ENCODE results near the gene KCNH1. TPM values are rescaled to one million over a fixed set of nuclear protein-coding genes. Genes with fewer than 3 reads are reported as not detected.

Gene KCNH1
- total RNA-seq, 5 donors from 2014 or later (not counting 1 experiment from before 2014, with no cell fraction given), result not detected

DNA sequence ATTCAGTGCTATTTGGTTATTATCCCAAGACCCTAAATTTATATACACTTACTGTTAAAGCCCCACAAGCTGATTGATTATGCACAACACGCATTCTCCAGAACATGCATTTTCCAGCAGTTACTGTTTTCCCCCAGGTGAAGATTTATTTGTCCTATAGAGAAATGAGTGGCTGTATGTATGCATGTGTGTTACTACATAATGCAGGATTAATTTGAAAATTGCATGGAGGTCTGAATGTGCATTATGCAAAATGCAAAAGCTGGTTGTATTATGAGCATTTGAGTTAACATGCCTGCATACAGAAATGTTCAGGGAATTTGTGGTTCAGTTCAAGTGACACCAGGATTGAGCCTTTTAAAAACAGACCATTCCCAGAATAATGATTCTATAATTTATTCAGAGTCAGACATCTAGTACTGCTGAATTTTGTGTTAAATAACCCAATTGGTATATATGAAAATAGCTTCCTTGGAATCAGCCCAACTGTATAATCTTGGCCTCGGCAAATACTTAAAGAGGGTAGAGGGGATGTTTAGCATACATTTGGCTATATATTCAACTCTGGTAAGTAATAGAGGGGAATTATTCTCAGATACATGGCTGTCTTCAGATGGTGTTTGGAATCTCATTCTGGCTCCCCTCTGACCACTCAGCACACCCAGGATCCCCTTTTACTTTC lies 485.2 kb downstream of the KCNH1 start:
- ChIA-PET POLR2A (no interaction called here), CTCF (no interaction called here)
- peaks cover 7 to 14% (median 10%) of the 10 kb centered on the region in 3 donors for H3K4me1 Mint-ChIP-seq
- Histone ChIP-seq H3K27me3 (replicated peaks in 1 of 2; ENCODE audit: control insufficient read depth in 2 of 2, extremely low read depth in 1 of 2, insufficient read depth in 2 of 2, low read length in 1 of 2) (no peaks in the 10 kb centered on the region), H3K36me3 (ENCODE audit: control insufficient read depth in 2 of 2, extremely low read depth in 1 of 2, insufficient read depth in 1 of 2, low read length in 1 of 2) (no peaks in the 10 kb centered on the region), H3K4me3 (ENCODE audit: control insufficient read depth in 1 of 2, extremely low read depth in 1 of 2, low read length in 1 of 2) (no peak overlapping the region), H3K9me3 (no peaks in the 10 kb centered on the region), H3K27ac (ENCODE audit: low read length) (no peak overlapping the region), H3K4me1 (ENCODE audit: control insufficient read depth in 1 of 2, extremely low read depth in 1 of 2, insufficient read depth in 2 of 2, low read length in 2 of 2) (no peaks in the 10 kb centered on the region)
- no peaks in the 10 kb centered on the region for H3K36me3 Mint-ChIP-seq
- no peak overlapping the region for H3K27ac Mint-ChIP-seq
- no peak for ATAC-seq (replicated peaks in 1 of 4)
- peaks cover 0 to 2% (median 0%) of the 10 kb centered on the region in 3 donors for H3K9me3 Mint-ChIP-seq
- H3K4me3 Mint-ChIP-seq, result no peak overlapping the region
- DNase-seq, result no peak
- WGBS (ENCODE audit: insufficient coverage), result no CpG with 5 or more reads among the region's 2 CpGs
- no peaks in the 10 kb centered on the region for H3K27me3 Mint-ChIP-seq

DNA sequence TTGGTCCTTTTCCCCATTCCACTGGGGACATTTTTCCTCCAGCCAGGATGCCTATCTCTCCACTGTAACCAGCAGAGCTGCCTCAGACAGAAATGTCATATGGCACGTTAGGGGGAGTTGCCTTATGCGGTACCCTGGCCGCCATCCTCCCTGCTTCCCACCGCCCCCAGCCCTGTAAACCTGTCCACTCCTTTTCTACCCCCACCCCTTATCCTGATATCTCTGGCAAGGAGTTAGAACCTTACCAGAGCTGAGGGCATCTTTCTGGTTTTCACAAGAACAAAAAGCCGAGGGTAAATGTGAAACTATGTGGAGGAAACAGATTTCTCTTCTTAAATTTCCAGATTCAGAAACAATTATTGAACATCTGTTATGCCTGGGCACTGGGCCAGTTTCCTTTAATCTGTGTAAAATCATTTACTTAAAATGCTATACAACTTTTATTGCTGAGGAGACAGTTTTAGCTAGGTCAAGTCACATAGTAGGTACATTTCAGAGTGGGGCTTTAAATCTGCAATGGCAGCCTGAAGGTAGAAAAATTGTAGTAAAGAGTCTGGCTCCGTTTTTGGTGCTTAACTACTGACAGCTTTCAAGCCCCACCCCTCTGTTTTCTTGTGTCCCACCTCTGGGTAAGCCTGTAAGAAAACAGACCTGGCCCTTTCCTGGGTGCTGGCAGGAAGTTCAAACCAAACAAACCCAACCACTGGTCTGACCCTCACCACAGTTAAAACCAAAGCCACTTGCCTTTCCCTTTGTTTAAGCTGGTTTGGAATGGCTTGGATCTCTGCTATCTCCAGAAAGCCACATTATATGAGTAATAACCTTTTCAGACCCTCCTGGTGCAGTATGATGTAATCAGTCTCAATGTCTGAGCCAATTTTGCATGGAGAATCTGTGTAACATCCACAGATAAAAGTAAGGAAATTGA lies 486.3 kb downstream of the KCNH1 start:
- H3K36me3 Mint-ChIP-seq, result no peaks in the 10 kb centered on the region
- ATAC-seq (replicated peaks in 1 of 4) (no peak), DNase-seq (no peak)
- peaks cover 7 to 14% (median 10%) of the 10 kb centered on the region in 3 donors for H3K4me1 Mint-ChIP-seq
- no peaks in the 10 kb centered on the region for H3K9me3 Mint-ChIP-seq
- H3K27me3 Mint-ChIP-seq, result no peaks in the 10 kb centered on the region
- Histone ChIP-seq H3K36me3 (ENCODE audit: control insufficient read depth in 2 of 2, extremely low read depth in 1 of 2, insufficient read depth in 1 of 2, low read length in 1 of 2) (no peaks in the 10 kb centered on the region), H3K4me1 (ENCODE audit: control insufficient read depth in 1 of 2, extremely low read depth in 1 of 2, insufficient read depth in 2 of 2, low read length in 2 of 2) (no peaks in the 10 kb centered on the region), H3K4me3 (ENCODE audit: control insufficient read depth in 1 of 2, extremely low read depth in 1 of 2, low read length in 1 of 2) (no peak overlapping the region), H3K9me3 (no peaks in the 10 kb centered on the region), H3K27ac (ENCODE audit: low read length) (no peak overlapping the region), H3K27me3 (replicated peaks in 1 of 2; ENCODE audit: control insufficient read depth in 2 of 2, extremely low read depth in 1 of 2, insufficient read depth in 2 of 2, low read length in 1 of 2) (no peaks in the 10 kb centered on the region)
- WGBS (ENCODE audit: insufficient coverage), result 60% methylated on average over 1 of the region's 6 CpGs
- no peak overlapping the region for H3K4me3 Mint-ChIP-seq
- POLR2A ChIA-PET, result no interaction called here
- no peak overlapping the region for H3K27ac Mint-ChIP-seq
- CTCF ChIA-PET, result no interaction called here

- CTCF ChIA-PET, result no interaction called here
- Mint-ChIP-seq H3K27ac (no peak overlapping the region), H3K4me1 (peaks cover 7 to 14% (median 10%) of the 10 kb centered on the region in 3 donors), H3K4me3 (no peak overlapping the region), H3K27me3 (no peaks in the 10 kb centered on the region), H3K9me3 (no peaks in the 10 kb centered on the region), H3K36me3 (no peaks in the 10 kb centered on the region)
- H3K9me3 ChIP-seq, result no peaks in the 10 kb centered on the region
- H3K27me3 ChIP-seq (replicated peaks in 1 of 2; ENCODE audit: control insufficient read depth in 2 of 2, extremely low read depth in 1 of 2, insufficient read depth in 2 of 2, low read length in 1 of 2), result no peaks in the 10 kb centered on the region
- POLR2A ChIA-PET, result no interaction called here
- 100% methylated on average over 1 of the region's 2 CpGs for WGBS (ENCODE audit: insufficient coverage)
- no peaks in the 10 kb centered on the region for H3K4me1 ChIP-seq (ENCODE audit: control insufficient read depth in 1 of 2, extremely low read depth in 1 of 2, insufficient read depth in 2 of 2, low read length in 2 of 2)
- no peak overlapping the region for H3K27ac ChIP-seq (ENCODE audit: low read length)
- no peak for DNase-seq
- H3K36me3 ChIP-seq (ENCODE audit: control insufficient read depth in 2 of 2, extremely low read depth in 1 of 2, insufficient read depth in 1 of 2, low read length in 1 of 2), result no peaks in the 10 kb centered on the region
- no peak for ATAC-seq (replicated peaks in 1 of 4)
- H3K4me3 ChIP-seq (ENCODE audit: control insufficient read depth in 1 of 2, extremely low read depth in 1 of 2, low read length in 1 of 2), result no peak overlapping the region
These were observed 487.7 kb downstream of the KCNH1 start for GRCh38 chr1:210646258-210646616.

DNA sequence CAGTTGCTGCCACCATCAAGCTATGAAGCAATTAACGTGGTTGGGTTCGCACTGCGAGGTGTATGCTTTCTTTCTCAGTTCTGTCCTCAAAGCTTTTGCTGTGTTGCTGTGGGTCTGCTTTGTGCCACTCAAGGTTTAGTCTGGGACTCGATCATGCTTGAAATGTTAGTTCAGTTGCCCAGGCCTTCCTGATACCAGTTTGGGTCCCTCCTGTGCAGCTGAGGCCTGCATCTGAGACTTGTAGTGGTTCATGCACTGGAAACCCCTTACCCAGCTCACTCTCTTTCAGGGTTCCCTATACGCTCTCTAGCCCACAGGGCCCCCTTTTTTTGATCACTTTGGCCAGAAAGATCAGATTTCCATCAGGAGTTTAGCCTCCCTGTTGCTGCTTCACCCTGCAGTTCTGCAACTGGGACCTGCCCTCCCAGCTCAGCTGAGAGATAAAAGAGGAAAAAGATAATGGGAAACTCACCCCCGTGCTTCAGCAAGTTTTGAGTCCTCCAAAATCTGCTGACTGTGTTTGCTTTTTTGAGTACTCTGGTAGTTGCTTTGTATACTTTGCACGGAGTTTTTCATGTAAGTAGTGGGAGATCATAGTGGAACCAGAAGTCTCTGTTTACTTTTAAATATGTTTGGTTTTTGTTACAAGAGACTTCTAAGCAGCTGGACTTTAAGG lies 488.2 kb downstream of the KCNH1 start:
- DNase-seq (no peak), ATAC-seq (replicated peaks in 1 of 4) (no peak)
- H3K4me1 ChIP-seq (ENCODE audit: control insufficient read depth in 1 of 2, extremely low read depth in 1 of 2, insufficient read depth in 2 of 2, low read length in 2 of 2), result no peaks in the 10 kb centered on the region
- ChIA-PET POLR2A (no interaction called here), CTCF (no interaction called here)
- H3K4me1 Mint-ChIP-seq, result peaks cover 7 to 14% (median 10%) of the 10 kb centered on the region in 3 donors
- H3K4me3 Mint-ChIP-seq, result no peak overlapping the region
- H3K27me3 Mint-ChIP-seq, result no peaks in the 10 kb centered on the region
- no peaks in the 10 kb centered on the region for H3K27me3 ChIP-seq (replicated peaks in 1 of 2; ENCODE audit: control insufficient read depth in 2 of 2, extremely low read depth in 1 of 2, insufficient read depth in 2 of 2, low read length in 1 of 2)
- 90% methylated on average over 5 of the region's 7 CpGs for WGBS (ENCODE audit: insufficient coverage)
- no peaks in the 10 kb centered on the region for H3K9me3 ChIP-seq
- H3K27ac ChIP-seq (ENCODE audit: low read length), result no peak overlapping the region
- no peaks in the 10 kb centered on the region for H3K36me3 ChIP-seq (ENCODE audit: control insufficient read depth in 2 of 2, extremely low read depth in 1 of 2, insufficient read depth in 1 of 2, low read length in 1 of 2)
- H3K36me3 Mint-ChIP-seq, result no peaks in the 10 kb centered on the region
- H3K4me3 ChIP-seq (ENCODE audit: control insufficient read depth in 1 of 2, extremely low read depth in 1 of 2, low read length in 1 of 2), result no peak overlapping the region
- H3K9me3 Mint-ChIP-seq, result no peaks in the 10 kb centered on the region
- no peak overlapping the region for H3K27ac Mint-ChIP-seq

GRCh38 chr1:210641582-210641981 lies 492.4 kb downstream of the KCNH1 start:
- Histone ChIP-seq H3K4me3 (ENCODE audit: control insufficient read depth in 1 of 2, extremely low read depth in 1 of 2, low read length in 1 of 2) (no peak overlapping the region), H3K27me3 (replicated peaks in 1 of 2; ENCODE audit: control insufficient read depth in 2 of 2, extremely low read depth in 1 of 2, insufficient read depth in 2 of 2, low read length in 1 of 2) (no peaks in the 10 kb centered on the region), H3K36me3 (ENCODE audit: control insufficient read depth in 2 of 2, extremely low read depth in 1 of 2, insufficient read depth in 1 of 2, low read length in 1 of 2) (no peaks in the 10 kb centered on the region), H3K27ac (ENCODE audit: low read length) (no peak overlapping the region), H3K9me3 (no peaks in the 10 kb centered on the region), H3K4me1 (ENCODE audit: control insufficient read depth in 1 of 2, extremely low read depth in 1 of 2, insufficient read depth in 2 of 2, low read length in 2 of 2) (no peaks in the 10 kb centered on the region)
- Mint-ChIP-seq H3K4me1 (no peaks in the 10 kb centered on the region), H3K9me3 (no peaks in the 10 kb centered on the region), H3K4me3 (no peak overlapping the region), H3K27me3 (no peaks in the 10 kb centered on the region), H3K27ac (no peak overlapping the region), H3K36me3 (no peaks in the 10 kb centered on the region)
- WGBS (ENCODE audit: insufficient coverage), result 87% methylated on average over 5 of the region's 5 CpGs
- ChIA-PET CTCF (no interaction called here), POLR2A (no interaction called here)
- DNase-seq (no peak), ATAC-seq (replicated peaks in 1 of 4) (no peak)

- no peak overlapping the region for H3K4me3 Mint-ChIP-seq
- no peaks in the 10 kb centered on the region for H3K9me3 Mint-ChIP-seq
- H3K27me3 Mint-ChIP-seq, result no peaks in the 10 kb centered on the region
- H3K27ac Mint-ChIP-seq, result no peak overlapping the region
- ChIA-PET POLR2A (no interaction called here), CTCF (no interaction called here)
- Histone ChIP-seq H3K4me1 (ENCODE audit: control insufficient read depth in 1 of 2, extremely low read depth in 1 of 2, insufficient read depth in 2 of 2, low read length in 2 of 2) (no peaks in the 10 kb centered on the region), H3K9me3 (no peaks in the 10 kb centered on the region), H3K4me3 (ENCODE audit: control insufficient read depth in 1 of 2, extremely low read depth in 1 of 2, low read length in 1 of 2) (no peak overlapping the region), H3K27me3 (replicated peaks in 1 of 2; ENCODE audit: control insufficient read depth in 2 of 2, extremely low read depth in 1 of 2, insufficient read depth in 2 of 2, low read length in 1 of 2) (no peaks in the 10 kb centered on the region), H3K27ac (ENCODE audit: low read length) (no peak overlapping the region), H3K36me3 (ENCODE audit: control insufficient read depth in 2 of 2, extremely low read depth in 1 of 2, insufficient read depth in 1 of 2, low read length in 1 of 2) (no peaks in the 10 kb centered on the region)
- ATAC-seq (replicated peaks in 1 of 4) (no peak), DNase-seq (no peak)
- no peaks in the 10 kb centered on the region for H3K4me1 Mint-ChIP-seq
- peaks cover 7% of the 10 kb centered on the region for H3K36me3 Mint-ChIP-seq
- 90% methylated on average over 1 of the region's 2 CpGs for WGBS (ENCODE audit: insufficient coverage)
These were observed 498.8 kb downstream of the KCNH1 start for GRCh38 chr1:210635108-210635507.
